Liver (tissue), 9 donors: Measurements from ENCODE around the gene ALKBH5. TPM values are rescaled to one million over a fixed set of nuclear protein-coding genes. Genes with fewer than 3 reads are reported as not detected.

Experiments
- DNase-seq: peaks from one replicate; pipeline ENCODE4 v3.0.0-alpha.2; 2017; ENCODE audit warnings: low spot score
- H3K27ac ChIP-seq, 2 donors: one replicate each; pipeline ENCODE4 v1.7.0; 2013; ENCODE audit warnings: inconsistent platforms in 2 of 2, low read length in 2 of 2, control low read depth in 1 of 2, low read depth in 1 of 2, mild to moderate bottlenecking in 1 of 2
- H3K27me3 ChIP-seq, 4 donors: one replicate each; pipeline versions ENCODE4 v1.6.1 to v1.7.0; 2013; ENCODE audit warnings: low read length in 3 of 4, inconsistent platforms in 1 of 4, mild to moderate bottlenecking in 1 of 4, moderate library complexity in 1 of 4; ENCODE audit not compliant: control insufficient read depth in 4 of 4, insufficient read depth in 4 of 4
- H3K36me3 ChIP-seq, 4 donors: one replicate each; pipeline versions ENCODE4 v1.6.1 to v1.7.0; 2013; ENCODE audit warnings: low read length in 3 of 4, mild to moderate bottlenecking in 3 of 4, low read depth in 1 of 4, moderate library complexity in 1 of 4; ENCODE audit not compliant: control insufficient read depth in 4 of 4, insufficient read depth in 3 of 4
- H3K4me1 ChIP-seq, 4 donors: one replicate each; pipeline versions ENCODE4 v1.6.1 to v1.7.0; 2013; ENCODE audit warnings: low read length in 3 of 4, mild to moderate bottlenecking in 3 of 4, moderate library complexity in 1 of 4; ENCODE audit not compliant: control insufficient read depth in 4 of 4, insufficient read depth in 4 of 4
- H3K4me3 ChIP-seq, 3 donors: one replicate each; pipeline versions ENCODE4 v1.6.1 to v1.7.0; 2013; ENCODE audit warnings: low read length in 3 of 3, control low read depth in 1 of 3, low read depth in 1 of 3, mild to moderate bottlenecking in 1 of 3
- H3K9ac ChIP-seq, 2 donors: one replicate each; pipeline ENCODE4 v1.7.0; 2013; ENCODE audit warnings: low read length in 2 of 2, mild to moderate bottlenecking in 2 of 2, moderate library complexity in 2 of 2, control low read depth in 1 of 2, low read depth in 1 of 2
- H3K9me3 ChIP-seq, 4 donors: one replicate each; pipeline versions ENCODE4 v1.6.1 to v1.7.0; 2013; ENCODE audit warnings: low read length in 3 of 4; ENCODE audit not compliant: control insufficient read depth in 4 of 4
- CTCF ChIP-seq: fragments of 150-350 bp; IDR thresholded peaks from 2 replicates; pipeline ENCODE4 v1.5.1; 2017; ENCODE audit warnings: improper control_type of control experiment, low read depth, low read length; ENCODE audit not compliant: missing input control
- EGR1 ChIP-seq, 2 donors: IDR thresholded peaks; 2 replicates each; pipeline ENCODE4 v1.6.1; 2016 to 2018; ENCODE audit warnings: antibody characterized with exemption in 2 of 2, low read depth in 2 of 2
- FOXA1 ChIP-seq: IDR thresholded peaks from 2 replicates; pipeline ENCODE4 v1.6.1; 2016; ENCODE audit warnings: antibody characterized with exemption
- FOXA2 ChIP-seq: IDR thresholded peaks from 2 replicates; pipeline ENCODE4 v1.6.1; 2016; ENCODE audit warnings: antibody characterized with exemption
- GABPA ChIP-seq, 2 donors: IDR thresholded peaks in 1 of 2; conservative IDR thresholded peaks in 1 of 2; 2 replicates each; pipeline ENCODE4 v1.6.1; 2016; ENCODE audit warnings: antibody characterized with exemption in 2 of 2, mild to moderate bottlenecking in 1 of 2, moderate library complexity in 1 of 2
- HNF4A ChIP-seq, 2 donors: conservative IDR thresholded peaks; 2 replicates each; pipeline ENCODE4 v1.6.1; 2016; ENCODE audit warnings: antibody characterized with exemption in 2 of 2, mild to moderate bottlenecking in 2 of 2
- HNF4G ChIP-seq: IDR thresholded peaks from 2 replicates; pipeline ENCODE4 v1.6.1; 2016; ENCODE audit warnings: antibody characterized with exemption
- JUND ChIP-seq, 2 donors: IDR thresholded peaks; 2 replicates each; pipeline ENCODE4 v1.6.1; 2016; ENCODE audit warnings: antibody characterized with exemption in 2 of 2
- RAD21 ChIP-seq, 2 donors: IDR thresholded peaks; 2 replicates each; pipeline ENCODE4 v1.6.1; 2016; ENCODE audit warnings: antibody characterized with exemption in 2 of 2, mild to moderate bottlenecking in 2 of 2
- RXRA ChIP-seq, 2 donors: IDR thresholded peaks; 2 replicates each; pipeline ENCODE4 v1.6.1; 2017 to 2018; ENCODE audit warnings: antibody characterized with exemption in 2 of 2, mild to moderate bottlenecking in 1 of 2
- TAF1 ChIP-seq: conservative IDR thresholded peaks from 2 replicates; pipeline ENCODE4 v1.6.1; 2016; ENCODE audit warnings: antibody characterized with exemption, mild to moderate bottlenecking
- YY1 ChIP-seq: IDR thresholded peaks from 2 replicates; pipeline ENCODE4 v1.6.1; 2016; ENCODE audit warnings: antibody characterized with exemption, mild to moderate bottlenecking
- ZBTB33 ChIP-seq: IDR thresholded peaks from 2 replicates; pipeline ENCODE4 v1.6.1; 2016; ENCODE audit warnings: antibody characterized with exemption
- WGBS: extraction: QIAGEN DNeasy Blood & Tissue Kit; methylation state at CpG from one replicate; pipeline ENCODE4 v1.1.7; 2013; 5-methylcytosine and 5-hydroxymethylcytosine counted together
- polyA plus RNA-seq, 2 donors: library from polyadenylated mRNA; stranded (reverse) in 1 of 2; unstranded in 1 of 2; fragments of 200-250 nt in 1 of 2; fragments of >200 nt in 1 of 2; fragmentation: Nextera tagmentation in 1 of 2; extraction: Ambion mirVana in 1 of 2; gene quantifications; one replicate each; pipeline versions ENCODE4 v1.2.1 to v1.2.3, GENCODE V29; 2013 to 2015
- total RNA-seq, 2 donors: library from RNA; depleted of rRNA; stranded (reverse); fragments of >200 nt; gene quantifications; one replicate each; pipeline ENCODE4 v1.2.3, GENCODE V29; 2014
- TF ChIP-seq, protein P1 (sequence below): IDR thresholded peaks from 2 replicates; pipeline ENCODE4 v1.6.1; 2016; ENCODE audit warnings: antibody characterized with exemption
- TF ChIP-seq, protein P2 (sequence below): IDR thresholded peaks from 2 replicates; pipeline ENCODE4 v1.6.1; 2016; ENCODE audit warnings: antibody characterized with exemption
- TF ChIP-seq, protein P3 (sequence below): IDR thresholded peaks from 2 replicates; pipeline ENCODE4 v1.6.1; 2016; ENCODE audit warnings: antibody characterized with exemption, mild to moderate bottlenecking
- donor health status: healthy.
- donor health status: healthy.
- donor health status: healthy.
- donor health status: healthy.
- donor health status: healthy.

Gene ALKBH5
- total and polyA plus RNA-seq, 4 donors, result 30.5 to 67.8 (median 46.3) TPM

DNA sequence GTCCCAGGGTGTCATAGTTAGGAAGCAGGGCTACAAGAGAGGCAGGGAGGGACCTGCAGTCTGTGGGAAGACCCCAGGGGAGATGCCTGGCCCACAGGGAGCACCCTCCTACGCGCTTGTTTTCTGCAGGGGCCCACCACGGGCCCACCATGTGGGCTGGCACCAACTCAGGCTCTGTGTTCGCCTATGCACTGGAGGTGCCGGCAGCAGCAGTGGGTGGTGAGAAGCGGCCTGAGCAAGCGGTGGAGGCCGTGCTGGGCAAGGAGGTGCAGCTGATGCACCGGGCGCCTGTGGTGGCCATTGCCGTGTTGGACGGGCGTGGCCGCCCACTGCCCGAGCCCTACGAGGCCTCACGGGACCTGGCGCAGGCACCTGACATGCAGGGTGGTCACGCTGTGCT, 56.8 kb downstream of the ALKBH5 start:
- Histone ChIP-seq H3K4me1 (peaks cover 0 to 4% (median 1%) of the 10 kb centered on the region in 4 donors), H3K9ac (no peak overlapping the region), H3K27me3 (no peaks in the 10 kb centered on the region), H3K9me3 (no peaks in the 10 kb centered on the region), H3K36me3 (peaks cover 0 to 15% (median 5%) of the 10 kb centered on the region in 4 donors), H3K4me3 (no peak overlapping the region), H3K27ac (no peak overlapping the region)
- DNase-seq, result no peak
- TF ChIP-seq ZBTB33, result no peak
- TF ChIP-seq YY1, result no peak
- no peak for TF ChIP-seq EGR1 (IDR thresholded peaks at IDR 0.05; ENCODE audit: low read depth in 2 of 2)
- TF ChIP-seq, protein P1, sequence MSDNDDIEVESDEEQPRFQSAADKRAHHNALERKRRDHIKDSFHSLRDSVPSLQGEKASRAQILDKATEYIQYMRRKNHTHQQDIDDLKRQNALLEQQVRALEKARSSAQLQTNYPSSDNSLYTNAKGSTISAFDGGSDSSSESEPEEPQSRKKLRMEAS, result no peak
- no peak for TF ChIP-seq HNF4A (conservative IDR thresholded peaks at IDR 0.05)
- no peak for TF ChIP-seq FOXA2
- no peak for TF ChIP-seq GABPA (IDR thresholded peaks at IDR 0.05 in 1 of 2, conservative IDR thresholded peaks at IDR 0.05 in 1 of 2)
- no peak for TF ChIP-seq TAF1
- WGBS, result 96% methylated on average over 19 of the region's 19 CpGs

- no peak for DNase-seq
- no peak overlapping the region for H3K9ac ChIP-seq
- peaks cover 0 to 4% (median 1%) of the 10 kb centered on the region in 4 donors for H3K4me1 ChIP-seq
- H3K36me3 ChIP-seq, result peaks cover 3 to 24% (median 13%) of the 10 kb centered on the region in 4 donors
- WGBS, result 91% methylated on average over 28 of the region's 28 CpGs
- no peak overlapping the region for H3K4me3 ChIP-seq
- no peak overlapping the region for H3K27ac ChIP-seq
- no peaks in the 10 kb centered on the region for H3K9me3 ChIP-seq
- TF ChIP-seq YY1, result no peak
- TF ChIP-seq JUND (IDR thresholded peaks at IDR 0.05), result no peak
- TF ChIP-seq FOXA2, result no peak
- TF ChIP-seq ZBTB33, result no peak
- TF ChIP-seq GABPA (IDR thresholded peaks at IDR 0.05 in 1 of 2, conservative IDR thresholded peaks at IDR 0.05 in 1 of 2), result no peak
- TF ChIP-seq, protein P1, result no peak
- no peak for TF ChIP-seq RAD21 (IDR thresholded peaks at IDR 0.05)
- TF ChIP-seq, protein P2, sequence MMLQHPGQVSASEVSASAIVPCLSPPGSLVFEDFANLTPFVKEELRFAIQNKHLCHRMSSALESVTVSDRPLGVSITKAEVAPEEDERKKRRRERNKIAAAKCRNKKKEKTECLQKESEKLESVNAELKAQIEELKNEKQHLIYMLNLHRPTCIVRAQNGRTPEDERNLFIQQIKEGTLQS, result no peak
- TF ChIP-seq, protein P3, sequence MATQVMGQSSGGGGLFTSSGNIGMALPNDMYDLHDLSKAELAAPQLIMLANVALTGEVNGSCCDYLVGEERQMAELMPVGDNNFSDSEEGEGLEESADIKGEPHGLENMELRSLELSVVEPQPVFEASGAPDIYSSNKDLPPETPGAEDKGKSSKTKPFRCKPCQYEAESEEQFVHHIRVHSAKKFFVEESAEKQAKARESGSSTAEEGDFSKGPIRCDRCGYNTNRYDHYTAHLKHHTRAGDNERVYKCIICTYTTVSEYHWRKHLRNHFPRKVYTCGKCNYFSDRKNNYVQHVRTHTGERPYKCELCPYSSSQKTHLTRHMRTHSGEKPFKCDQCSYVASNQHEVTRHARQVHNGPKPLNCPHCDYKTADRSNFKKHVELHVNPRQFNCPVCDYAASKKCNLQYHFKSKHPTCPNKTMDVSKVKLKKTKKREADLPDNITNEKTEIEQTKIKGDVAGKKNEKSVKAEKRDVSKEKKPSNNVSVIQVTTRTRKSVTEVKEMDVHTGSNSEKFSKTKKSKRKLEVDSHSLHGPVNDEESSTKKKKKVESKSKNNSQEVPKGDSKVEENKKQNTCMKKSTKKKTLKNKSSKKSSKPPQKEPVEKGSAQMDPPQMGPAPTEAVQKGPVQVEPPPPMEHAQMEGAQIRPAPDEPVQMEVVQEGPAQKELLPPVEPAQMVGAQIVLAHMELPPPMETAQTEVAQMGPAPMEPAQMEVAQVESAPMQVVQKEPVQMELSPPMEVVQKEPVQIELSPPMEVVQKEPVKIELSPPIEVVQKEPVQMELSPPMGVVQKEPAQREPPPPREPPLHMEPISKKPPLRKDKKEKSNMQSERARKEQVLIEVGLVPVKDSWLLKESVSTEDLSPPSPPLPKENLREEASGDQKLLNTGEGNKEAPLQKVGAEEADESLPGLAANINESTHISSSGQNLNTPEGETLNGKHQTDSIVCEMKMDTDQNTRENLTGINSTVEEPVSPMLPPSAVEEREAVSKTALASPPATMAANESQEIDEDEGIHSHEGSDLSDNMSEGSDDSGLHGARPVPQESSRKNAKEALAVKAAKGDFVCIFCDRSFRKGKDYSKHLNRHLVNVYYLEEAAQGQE, result no peak
- TF ChIP-seq CTCF, result no peak
- no peak for TF ChIP-seq HNF4A (conservative IDR thresholded peaks at IDR 0.05)
- no peak for TF ChIP-seq RXRA (IDR thresholded peaks at IDR 0.05)
- no peak for TF ChIP-seq HNF4G
- no peak for TF ChIP-seq FOXA1
- TF ChIP-seq TAF1, result no peak
- no peaks in the 10 kb centered on the region for H3K27me3 ChIP-seq
Measured at GRCh38 chr17:18241229-18241871, 57.7 kb downstream of the ALKBH5 start.
